Stimulated activated naive CD4-positive, alpha-beta T cell (primary cell): ENCODE results near the gene CUEDC1.
"Not testable (repeated sequence)": the region's sequence is repeated elsewhere in the genome, so short reads cannot be mapped to it uniquely, and the experiment has no call there.

ENCODE experiments used
- DNase-seq, 6 experiments: peaks; one replicate each; lab custom pipeline; 2025; lab: John Stamatoyannopoulos, UW

CUEDC1 gene

DNA sequence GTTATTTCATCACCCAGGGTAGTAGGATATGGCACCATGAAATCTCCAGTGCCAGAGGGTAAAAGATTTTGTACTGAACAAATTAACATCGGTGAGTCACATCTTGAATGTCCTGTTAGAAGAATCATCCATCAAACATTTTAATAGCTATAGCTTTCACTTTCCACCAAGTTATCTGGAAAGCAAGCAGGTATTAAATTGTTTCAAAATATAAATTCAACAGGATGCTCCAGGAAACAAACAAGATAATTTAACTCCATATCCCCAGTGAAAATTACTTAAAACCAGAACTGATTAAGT, 30.4 kb upstream of the CUEDC1 start:
- DNase-seq, result no peak

DNA sequence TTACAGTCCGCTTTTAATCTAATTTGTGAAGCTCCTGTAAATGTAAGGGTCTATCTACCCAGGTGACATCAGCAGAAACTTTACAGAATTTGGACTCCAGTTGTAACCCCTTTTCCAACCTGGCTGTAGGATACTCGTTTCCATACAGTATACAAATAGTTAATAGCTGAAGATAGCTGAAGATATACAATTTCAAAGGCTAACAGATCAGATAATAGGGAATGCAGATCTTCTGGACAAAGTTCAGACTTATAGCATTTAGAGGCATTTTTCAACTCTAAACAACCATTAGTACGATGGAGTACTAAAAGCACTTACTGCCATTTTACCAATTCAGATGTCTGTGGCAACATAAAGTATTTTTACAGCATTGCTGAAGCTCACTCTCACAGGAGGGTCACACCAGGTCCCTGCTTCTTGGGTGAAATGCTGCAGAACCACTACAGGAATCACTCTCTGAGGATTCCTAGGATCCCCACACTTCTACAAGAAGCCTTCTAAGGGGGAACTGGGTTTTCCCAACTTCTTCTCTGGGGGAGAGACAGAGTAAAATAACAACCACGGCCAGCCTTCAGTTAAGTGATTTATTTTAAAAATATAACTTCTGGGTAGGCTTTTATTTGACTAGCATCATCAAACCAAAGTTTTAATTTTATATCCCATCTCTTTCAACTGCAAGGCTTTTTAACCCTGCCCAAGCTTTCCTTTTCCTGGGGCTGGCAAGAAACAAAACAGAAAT, 29.9 kb upstream of the CUEDC1 start:
- DNase-seq, result no peak

DNA sequence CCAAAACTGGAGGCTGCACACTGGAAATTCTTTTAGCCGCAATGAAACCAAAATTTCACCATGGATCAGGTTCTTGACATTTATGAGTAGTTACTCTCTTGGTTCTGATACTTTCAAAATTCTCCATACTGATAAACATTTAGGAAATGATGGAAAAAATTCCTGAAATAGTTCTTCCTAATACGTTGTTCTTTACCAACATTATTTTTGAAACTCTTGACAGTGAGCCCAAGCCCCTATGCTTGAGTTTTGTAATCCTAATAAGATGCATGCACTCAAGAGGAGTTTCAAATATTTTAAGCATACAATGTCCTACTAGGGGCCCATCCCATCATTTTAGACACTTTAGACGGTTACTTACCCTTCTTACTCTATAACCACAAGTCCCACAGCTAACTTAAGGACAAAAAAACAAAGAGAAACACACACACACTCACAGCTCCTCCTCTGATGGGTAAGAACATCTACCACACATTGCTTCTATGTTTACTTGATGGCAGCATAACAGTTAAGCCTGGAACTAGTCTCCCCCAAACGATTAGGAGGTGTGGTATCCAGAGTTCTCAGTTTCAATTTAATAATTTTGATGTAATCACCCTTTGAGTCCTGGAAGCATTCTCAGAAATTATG, 29.2 kb upstream of the CUEDC1 start:
- no peak for DNase-seq

DNA sequence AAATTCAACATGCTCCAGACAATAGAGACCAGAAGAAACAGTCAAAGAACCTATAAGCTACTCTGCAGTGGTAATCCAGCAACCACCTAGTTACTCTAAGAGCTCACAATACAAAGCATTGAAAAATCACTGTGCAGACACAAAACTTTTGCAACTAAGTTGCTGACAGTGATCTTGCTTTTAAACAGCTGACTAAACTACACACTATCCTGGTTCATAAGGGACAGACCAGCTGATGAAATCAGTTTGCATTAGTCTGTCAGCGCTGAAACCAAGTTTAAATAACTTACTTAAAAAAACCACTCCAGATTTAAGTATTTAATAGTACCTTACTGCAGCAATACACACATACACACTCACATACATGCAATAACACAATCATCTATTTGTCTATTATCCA, 28.2 kb upstream of the CUEDC1 start:
- DNase-seq, result no peak

DNA sequence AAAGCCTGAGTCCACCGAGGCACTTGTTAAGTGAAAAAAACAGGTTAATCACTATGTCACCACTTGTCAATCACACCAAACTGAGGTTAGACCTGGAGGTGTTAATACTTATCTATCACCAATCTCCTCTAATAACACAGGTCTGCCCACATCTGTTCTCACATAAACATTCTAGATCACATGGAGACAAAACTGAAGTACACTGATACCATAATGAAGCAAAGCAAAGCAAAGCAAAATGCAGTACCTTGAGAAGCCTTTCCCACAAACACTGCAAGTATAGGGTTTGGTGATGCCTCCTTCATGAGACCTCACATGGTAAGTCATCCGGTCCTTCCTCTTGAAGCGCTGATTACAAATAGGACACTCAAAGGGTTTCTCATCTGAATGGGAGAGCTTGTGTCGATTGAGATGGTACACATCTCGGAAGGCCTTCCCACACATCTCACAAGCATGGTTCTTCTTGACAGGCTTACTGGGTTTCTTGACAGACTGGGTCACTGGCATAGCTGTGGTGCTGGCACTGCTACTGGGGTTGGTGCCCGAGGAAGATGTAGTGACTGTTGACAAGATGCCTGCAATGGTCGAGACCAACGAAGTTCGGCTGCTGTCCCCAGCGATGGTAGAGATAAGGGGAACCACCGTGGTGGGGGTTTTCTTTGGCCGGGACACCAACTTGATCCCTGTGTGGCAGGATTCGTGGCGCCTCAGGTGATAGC, 27.4 kb upstream of the CUEDC1 start:
- no peak for DNase-seq

DNA sequence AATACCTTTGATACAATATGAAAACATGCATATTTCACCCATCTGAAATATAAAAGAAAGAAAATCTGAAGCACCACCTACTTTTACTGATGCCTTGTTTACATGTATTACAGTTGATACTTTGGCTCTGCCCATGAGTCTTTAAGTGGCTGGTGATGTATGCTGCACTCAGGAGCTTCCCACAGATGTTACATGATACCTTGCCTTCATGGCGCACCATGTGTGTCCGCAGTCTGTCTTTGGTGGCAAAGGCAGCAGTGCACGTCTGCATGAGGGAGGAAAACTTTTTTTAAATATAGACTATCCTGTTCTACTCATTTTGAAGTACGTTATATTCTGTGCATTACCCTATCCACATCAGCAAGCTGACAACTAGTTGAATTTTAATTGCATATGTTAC, 25.3 kb upstream of the CUEDC1 start:
- no peak for DNase-seq

DNA sequence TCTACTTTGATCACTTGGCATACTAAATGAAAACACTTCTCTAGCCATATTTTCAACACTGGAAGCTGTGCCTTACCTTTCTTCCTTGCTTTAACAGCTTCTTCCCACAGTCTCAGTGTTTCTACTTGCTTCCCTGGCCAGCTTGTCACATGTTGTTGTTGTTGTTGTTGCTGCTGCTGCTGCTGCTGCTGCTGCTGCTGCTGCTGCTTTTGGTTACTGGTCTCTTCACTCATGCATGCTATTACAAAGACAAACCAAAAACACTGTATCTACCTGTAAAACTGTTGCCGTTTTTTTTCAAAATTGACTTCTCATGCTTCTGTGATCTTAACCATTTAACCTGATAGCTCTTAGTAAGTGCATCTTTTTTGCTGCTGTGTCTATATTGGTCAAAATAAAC, 23.9 kb upstream of the CUEDC1 start:
- no peak for DNase-seq

DNA sequence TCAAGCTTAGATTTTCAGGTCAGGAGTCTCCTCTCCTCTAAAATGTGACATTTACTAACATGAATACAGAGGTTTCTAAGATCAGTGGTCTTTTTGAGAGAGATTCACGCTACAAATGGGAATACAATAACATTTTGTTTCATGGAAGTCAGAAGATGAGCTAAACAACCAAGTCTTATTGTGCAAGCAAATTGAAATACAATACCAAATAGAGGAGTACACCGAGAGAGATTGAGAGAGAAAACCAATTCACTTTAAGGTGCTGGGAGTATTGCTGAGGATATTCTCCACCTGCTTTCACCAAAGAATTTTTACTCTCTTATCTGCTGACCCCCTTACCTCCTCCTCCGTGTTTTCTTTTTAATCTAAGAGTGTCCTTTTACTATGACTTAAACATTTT, 21.4 kb upstream of the CUEDC1 start:
- no peak for DNase-seq

DNA sequence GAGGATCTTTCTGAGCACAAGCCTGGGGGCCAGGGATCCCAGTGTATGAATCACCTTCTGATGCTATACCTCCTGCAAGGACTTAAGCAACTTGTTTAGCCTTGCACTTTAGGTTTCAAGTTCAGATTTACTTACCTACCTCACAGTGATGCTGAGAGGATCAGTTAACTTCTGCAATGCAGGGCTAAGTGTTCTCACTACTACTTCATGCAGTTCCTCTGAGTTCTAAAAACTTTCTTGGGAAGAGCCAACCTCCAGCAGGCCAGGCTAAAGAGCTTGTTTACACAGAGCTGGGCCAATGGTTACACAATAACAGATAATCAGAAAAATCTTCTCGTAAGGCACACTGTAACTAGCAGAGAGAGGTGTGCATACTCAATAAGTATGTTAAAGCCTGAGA, 19.8 kb upstream of the CUEDC1 start:
- DNase-seq, result no peak

DNA sequence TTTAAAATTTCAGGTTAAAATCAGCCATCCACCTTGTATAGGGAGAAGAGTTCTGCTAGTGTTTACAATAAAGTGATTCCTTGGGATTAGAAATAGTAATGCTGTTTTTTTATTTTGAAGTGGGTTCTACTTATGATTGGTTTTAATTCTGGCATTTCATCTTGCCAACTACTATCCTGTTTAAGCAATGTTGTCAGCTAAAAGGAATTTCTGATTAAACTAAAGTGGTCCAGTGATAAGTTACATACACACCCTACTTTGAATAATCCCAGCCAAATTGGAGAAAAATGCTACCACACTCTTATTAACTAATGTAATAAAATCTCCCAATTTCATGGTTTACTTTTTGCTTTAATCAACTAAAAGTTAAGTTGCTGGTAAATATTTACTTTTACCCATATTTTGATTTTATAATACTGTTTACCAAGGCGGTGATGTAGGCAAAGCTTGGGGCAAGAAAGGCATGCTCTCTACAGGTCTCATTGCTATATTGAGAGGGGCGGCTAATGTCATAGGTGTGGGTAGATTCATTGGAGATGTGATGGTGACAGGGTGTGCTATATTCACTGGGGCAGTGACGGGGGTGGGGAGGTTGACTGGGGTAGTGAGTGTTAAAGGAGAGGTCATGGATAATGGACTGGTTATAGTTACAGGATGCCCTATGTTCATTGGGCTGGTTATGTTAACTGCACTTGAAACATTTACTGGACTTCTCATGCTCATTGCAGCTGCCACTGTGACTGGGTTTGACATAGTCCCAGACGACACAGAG, 19.0 kb upstream of the CUEDC1 start:
- DNase-seq, result not testable (repeated sequence)

DNA sequence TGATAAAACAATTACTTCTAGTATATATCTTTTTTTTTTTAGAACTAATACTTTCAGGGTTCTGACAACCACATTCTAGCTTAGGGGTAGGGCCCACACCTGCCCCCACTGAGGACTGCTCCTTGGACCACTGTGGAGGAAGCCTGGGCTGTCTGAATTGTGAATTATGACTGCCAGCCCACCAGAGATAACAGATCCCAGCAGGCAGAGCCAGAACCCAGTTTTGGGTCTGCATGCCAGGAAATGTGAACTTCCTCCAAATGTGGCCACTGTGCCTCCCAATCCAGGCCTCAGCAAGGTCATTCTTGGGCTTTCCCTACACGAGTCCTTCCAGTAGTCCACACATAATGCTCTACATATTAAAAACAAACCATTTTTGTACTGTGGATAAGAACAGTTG, 16.9 kb upstream of the CUEDC1 start:
- no peak for DNase-seq

DNA sequence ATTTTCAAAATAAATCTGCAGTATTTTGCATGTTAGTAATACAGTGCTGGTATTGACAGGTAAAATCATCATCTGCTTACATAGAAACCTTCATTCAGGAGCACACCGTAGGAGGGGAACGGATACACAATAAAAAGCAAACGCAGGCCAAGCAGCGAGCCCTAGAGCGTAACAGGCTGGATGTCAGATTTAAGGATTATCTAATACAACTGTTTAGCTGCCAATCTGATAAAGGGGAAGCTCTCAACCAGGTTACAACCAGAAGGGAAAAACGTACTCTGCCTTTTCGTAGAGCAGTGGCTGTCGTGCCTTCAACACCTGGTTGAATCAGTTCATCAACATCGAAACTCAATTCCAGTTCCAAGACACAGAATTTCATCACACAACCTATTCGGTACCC, 16.4 kb upstream of the CUEDC1 start:
- DNase-seq, result no peak

DNA sequence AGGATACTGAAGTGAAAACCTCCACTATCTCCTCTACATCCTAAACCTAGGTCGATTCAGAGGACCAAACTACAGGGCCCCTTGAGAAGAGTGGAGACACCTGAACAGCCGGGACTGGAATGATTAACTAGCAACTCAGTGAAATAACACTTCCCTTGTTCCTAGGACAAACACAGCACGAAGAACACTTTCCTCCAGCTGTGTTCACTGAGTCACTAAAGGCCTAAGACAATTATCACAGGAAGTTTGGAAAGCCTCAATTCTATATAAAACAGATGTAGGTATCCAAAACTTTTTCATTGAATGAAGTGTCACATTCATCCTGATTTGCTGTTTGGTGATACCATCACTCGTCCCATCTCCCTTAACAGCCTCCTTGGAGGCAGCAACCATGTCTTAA, 15.5 kb upstream of the CUEDC1 start:
- no peak for DNase-seq

DNA sequence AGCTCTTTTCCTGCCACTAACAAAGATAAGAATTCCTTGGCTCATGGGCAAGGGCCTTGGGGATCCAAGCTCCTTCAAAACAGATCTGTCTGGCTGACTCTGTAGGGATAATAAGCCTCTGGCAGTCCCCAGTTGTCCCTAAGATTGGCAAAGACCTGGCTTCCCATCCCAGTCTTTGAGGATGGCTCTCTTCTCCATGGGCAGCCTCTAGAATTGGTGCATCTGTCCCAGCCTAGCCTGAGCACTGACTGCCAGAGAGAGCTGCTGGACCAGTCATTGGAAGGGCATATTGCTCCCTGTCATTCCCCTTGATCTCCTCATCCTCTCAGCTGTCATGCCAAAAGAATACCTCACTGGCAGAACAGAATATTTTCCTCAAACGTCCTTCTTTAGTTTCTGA, 13.2 kb upstream of the CUEDC1 start:
- DNase-seq, result no peak

DNA sequence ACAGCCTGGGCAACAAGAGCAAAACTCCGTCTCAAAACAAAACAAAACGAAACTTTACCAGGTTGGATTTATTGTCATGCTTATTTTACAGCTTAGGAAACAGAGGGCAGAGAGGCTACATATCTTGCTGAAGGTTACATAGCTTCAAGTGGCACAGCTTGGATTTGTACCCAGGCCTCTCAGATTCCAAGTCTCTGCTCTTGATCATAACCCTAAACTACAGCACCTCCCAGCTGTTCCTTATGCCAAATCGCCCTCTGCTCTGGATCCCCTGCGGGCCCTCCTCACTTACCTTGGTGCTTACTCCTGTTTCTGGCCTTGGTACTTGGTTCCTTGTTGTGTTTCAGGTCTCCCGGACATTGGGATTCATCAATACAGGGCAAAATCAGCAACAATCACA, 11.7 kb upstream of the CUEDC1 start:
- DNase-seq, result no peak

DNA sequence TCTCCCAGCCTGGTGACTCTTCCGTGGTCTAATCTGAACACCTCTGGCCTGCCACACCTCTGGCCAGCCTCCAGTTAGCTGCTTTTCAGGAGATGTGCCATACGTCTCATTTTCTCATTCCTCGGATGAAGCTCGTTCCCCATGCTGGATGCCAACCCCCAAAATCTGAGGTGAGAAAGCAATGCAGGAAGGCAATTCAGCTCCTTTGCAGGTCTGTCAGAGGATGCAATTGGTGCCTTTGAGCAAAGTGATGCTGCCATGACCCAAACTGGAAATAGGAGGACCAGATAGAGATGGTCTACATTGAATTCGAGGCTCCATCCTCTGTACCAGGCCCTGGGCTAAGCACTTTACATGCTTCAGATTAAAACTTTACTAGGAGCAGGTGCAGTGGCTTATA, 11.0 kb upstream of the CUEDC1 start:
- DNase-seq, result no peak

DNA sequence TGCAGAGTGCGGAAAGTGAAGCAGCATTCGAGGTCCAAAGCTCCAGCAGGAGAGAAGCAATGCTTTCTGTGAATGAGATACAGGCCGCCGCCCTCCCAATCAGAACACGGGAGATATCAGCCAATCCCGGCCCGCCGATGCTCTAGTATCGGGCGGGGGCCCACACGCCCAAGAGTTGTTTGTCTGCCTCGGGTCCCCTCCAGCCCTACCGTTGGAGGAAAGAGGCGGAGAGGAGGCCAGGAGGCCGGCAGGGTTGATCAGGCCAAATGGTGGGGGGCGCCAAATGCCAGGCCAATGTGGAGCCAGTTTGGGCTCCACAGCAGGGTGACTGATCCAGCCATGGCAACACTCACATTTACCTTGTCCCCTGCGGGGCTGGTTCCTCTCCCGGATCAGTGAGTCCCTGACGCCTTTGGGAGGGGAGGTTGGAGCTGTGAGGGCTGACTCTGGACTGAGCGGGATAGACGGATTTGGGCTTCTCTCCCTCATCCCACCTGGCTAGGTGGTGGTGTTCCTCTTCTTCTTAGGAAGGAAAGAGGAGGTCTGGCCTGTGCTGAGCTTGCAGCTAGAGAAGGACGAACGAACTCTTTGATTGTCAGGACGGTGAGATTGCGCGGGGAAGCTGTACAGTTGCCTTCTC, 10.4 kb upstream of the CUEDC1 start:
- no peak for DNase-seq

DNA sequence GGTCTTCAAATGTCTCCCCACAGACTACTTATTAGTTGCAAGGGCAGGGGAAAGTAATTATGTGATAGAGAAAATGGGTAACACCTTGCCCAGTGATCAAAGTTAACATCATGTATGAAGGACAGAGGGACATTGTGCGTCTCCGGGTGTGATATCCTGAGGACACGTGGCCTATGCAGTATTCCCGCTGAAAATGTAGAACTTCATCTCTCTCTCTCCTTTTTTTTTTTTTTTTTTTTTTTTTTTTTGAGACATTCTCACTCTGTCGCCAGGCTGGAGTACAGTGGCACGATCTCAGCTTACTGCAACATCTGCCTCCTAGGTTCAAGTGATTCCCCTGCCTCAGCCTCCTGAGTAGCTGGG, 7.9 kb upstream of the CUEDC1 start:
- DNase-seq, result no peak

DNA sequence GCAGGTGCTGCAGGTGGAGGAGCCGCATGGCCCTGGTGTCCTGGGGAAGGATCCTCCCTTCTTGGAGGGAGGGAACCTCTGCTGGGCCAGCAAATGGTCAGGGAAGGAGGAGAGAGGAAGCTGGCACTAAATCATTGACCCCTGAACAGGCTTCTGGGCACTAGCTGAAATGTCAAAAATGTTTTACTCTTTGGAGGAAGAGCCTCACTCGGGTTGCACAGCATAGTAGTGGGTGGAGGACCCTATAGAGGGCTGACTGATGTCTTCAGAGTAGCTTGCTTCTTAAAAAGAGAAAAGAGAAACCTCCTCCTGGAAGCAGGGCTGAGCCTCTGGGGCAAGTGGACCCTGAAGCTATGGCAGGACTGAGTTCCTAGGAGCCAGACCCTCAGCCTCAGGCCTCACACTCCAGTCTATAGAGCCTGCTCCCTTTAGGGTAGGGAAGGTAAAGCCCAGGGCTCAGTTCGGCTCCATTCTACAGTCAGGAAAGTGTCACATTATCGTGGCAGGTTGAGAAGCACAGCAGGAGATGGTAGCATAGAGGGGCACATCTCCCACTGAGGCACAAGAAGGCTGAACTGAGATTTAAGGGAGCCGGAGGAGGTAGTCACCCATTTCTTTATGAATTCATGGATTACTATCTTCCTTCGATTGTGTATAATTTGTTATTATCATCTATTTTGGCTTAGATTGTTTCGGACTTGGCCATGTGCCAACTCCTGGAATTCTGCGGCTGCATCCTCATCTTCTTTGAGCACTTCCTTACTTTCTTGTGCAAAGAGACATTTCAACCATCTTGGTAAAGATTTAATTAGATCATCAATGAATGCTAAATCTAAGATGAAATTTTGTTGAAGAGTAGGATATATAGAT, 7.3 kb upstream of the CUEDC1 start:
- no peak for DNase-seq

DNA sequence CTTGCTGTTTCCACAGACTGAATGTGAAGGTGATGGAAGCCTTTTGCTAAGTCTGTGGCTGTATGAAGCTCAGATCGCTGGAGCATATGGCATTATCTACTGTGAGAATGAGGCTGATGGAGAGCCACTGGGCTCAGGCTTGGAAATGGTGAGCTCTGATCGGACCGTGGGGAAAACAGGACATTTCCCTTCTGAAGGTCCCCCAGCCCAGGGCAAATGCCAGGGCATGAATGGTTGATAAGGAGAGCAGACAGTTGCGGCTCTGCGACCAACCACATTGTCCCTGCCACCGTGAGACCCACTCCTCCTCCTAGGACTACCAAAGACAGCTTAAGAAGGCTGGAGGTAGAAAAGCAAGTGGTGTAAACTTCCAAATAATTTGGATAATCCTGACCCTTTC, 4.7 kb upstream of the CUEDC1 start:
- DNase-seq, result no peak

DNA sequence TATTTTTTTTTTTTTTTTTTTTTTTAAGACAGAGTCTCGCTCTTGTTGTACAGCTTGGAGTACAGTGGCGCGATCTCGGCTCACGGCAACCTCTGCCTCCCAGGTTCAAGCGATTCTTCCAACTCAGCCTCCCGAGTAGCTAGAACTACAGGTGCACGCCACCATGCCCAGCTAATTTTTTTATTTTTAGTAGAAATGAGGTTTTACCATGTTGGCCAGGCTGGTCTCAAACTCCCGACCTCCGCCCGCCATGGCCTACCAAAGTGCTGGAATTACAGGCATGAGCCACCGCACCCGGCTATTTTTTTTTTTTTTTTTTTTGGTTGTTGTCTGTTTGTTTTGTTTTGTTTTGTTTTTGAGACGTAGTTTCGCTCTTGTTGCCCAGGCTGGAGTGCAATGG, 3.2 kb upstream of the CUEDC1 start:
- not testable (repeated sequence) for DNase-seq

DNA sequence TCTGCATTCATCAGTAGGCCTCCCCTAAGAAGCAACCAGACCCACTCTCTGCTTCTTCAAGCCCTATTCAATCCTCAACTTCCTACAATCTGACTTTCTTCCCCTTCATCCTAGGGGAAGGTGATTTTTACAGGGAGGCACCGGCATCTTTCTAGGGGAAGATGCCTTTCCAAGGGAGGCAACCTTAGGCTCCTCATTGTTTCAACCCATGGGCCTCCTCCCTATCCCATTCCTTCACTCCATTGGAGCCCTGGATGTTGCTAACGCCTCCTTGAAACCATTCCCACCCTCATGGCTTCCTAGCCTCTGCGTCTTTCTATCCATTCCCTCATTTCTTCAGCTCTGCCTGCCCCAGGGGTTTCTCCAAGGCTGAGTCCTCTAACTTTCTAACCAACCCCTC, 2.7 kb upstream of the CUEDC1 start:
- no peak for DNase-seq
